IMR-90 (cell line): ENCODE data around the gene KCNAB1. TPM values are rescaled to one million over a fixed set of nuclear protein-coding genes. Genes with fewer than 3 reads are reported as not detected.
"Not testable (repeated sequence)": the region's sequence is repeated elsewhere in the genome, so short reads cannot be mapped to it uniquely, and the experiment has no call there.

Experiments used
- ATAC-seq: fragments of 200-7000 bp; cut with Tn5 transposase; 2 replicates; pipeline ENCODE4 v1.9.1; 2020; ENCODE audit warnings: low read depth, mild to moderate bottlenecking, moderate library complexity
- BruUV-seq: library from RNA; stranded (reverse); fragments of 400-500 nt; replicated peaks from 2 replicates; lab custom pipeline; 2021; lab: Mats Ljungman, UMichigan
- CTCF ChIA-PET: fragments of 300-600 bp; formaldehyde crosslinking; extraction: SDS; loops from one replicate; lab custom pipeline; 2021; ENCODE audit warnings: antibody characterized with exemption; lab: Yijun Ruan, JAX
- POLR2A ChIA-PET: fragments of 300-600 bp; sonication (Branson Sonifier 250); formaldehyde crosslinking; loops from one replicate; lab custom pipeline; 2022; ENCODE audit warnings: antibody characterized with exemption; ENCODE audit not compliant: unreplicated experiment; lab: Charles Lee
- DNase-seq: peaks from one replicate; pipeline ENCODE4 v3.0.0; 2013
- H2AFZ ChIP-seq: replicated peaks from 2 replicates; pipeline ENCODE3; 2013; ENCODE audit warnings: low read length, mild to moderate bottlenecking; ENCODE audit not compliant: poor library complexity
- H2AK5ac ChIP-seq: 2 replicates; pipeline ENCODE4 v1.6.1; 2013; ENCODE audit warnings: low read depth, low read length, inconsistent platforms
- H2AK9ac ChIP-seq: replicated peaks from 2 replicates; pipeline ENCODE3; 2013; ENCODE audit warnings: mild to moderate bottlenecking, low read depth, low read length, moderate library complexity; ENCODE audit not compliant: poor library complexity
- H2BK120ac ChIP-seq: 2 replicates; pipeline ENCODE4 v1.6.1; 2013; ENCODE audit warnings: low read depth, low read length, inconsistent platforms
- H2BK15ac ChIP-seq: 3 replicates; pipeline ENCODE4 v1.6.1; 2013; ENCODE audit warnings: low read depth, low read length, inconsistent platforms
- H2BK20ac ChIP-seq: 2 replicates; pipeline ENCODE4 v1.6.1; 2013; ENCODE audit warnings: low read depth, mild to moderate bottlenecking, inconsistent platforms, low read length, moderate library complexity
- H2BK5ac ChIP-seq: 2 replicates; pipeline ENCODE4 v1.6.1; 2013; ENCODE audit warnings: mild to moderate bottlenecking, low read depth, low read length, inconsistent platforms; ENCODE audit not compliant: poor library complexity, severe bottlenecking
- H3K14ac ChIP-seq: replicated peaks from 2 replicates; pipeline ENCODE4 v1.6.1; 2013; ENCODE audit warnings: low read depth, low read length, inconsistent platforms
- H3K18ac ChIP-seq: 2 replicates; pipeline ENCODE4 v1.6.1; 2013; ENCODE audit warnings: low read depth, low read length, control low read depth
- H3K23ac ChIP-seq: 2 replicates; pipeline ENCODE4 v1.6.1; 2013; ENCODE audit warnings: low read depth, low read length, inconsistent platforms
- H3K27ac ChIP-seq: 2 replicates; pipeline ENCODE4 v1.5.1; 2013; ENCODE audit warnings: mild to moderate bottlenecking, control low read depth, low read length; ENCODE audit not compliant: insufficient read depth
- H3K27me3 ChIP-seq: 2 replicates; pipeline ENCODE4 v1.6.1; 2013; ENCODE audit warnings: low read length; ENCODE audit not compliant: control insufficient read depth, insufficient read depth
- H3K36me3 ChIP-seq: 2 replicates; pipeline ENCODE4 v1.6.1; 2013; ENCODE audit warnings: low read length, mixed read lengths; ENCODE audit not compliant: control insufficient read depth, insufficient read depth
- H3K4ac ChIP-seq: 2 replicates; pipeline ENCODE4 v1.6.1; 2013; ENCODE audit warnings: low read depth, low read length, inconsistent platforms
- H3K4me1 ChIP-seq: 2 replicates; pipeline ENCODE4 v1.6.1; 2013; ENCODE audit warnings: low read length, mixed read lengths; ENCODE audit not compliant: control insufficient read depth, insufficient read depth
- H3K4me2 ChIP-seq: 2 replicates; pipeline ENCODE4 v1.6.1; 2013; ENCODE audit warnings: low read depth, mild to moderate bottlenecking, control low read depth, low read length, moderate library complexity
- H3K4me3 ChIP-seq: 2 replicates; pipeline ENCODE4 v1.5.1; 2013; ENCODE audit warnings: low read depth, mild to moderate bottlenecking, control low read depth, low read length, moderate library complexity; ENCODE audit not compliant: insufficient read depth
- H3K56ac ChIP-seq: 2 replicates; pipeline ENCODE4 v1.6.1; 2013; ENCODE audit warnings: low read length, inconsistent platforms; ENCODE audit not compliant: insufficient read depth; ENCODE audit errors: extremely low read depth
- H3K79me1 ChIP-seq, 2 experiments: 2 replicates each; pipeline ENCODE4 v1.6.1; 2013; ENCODE audit warnings: low read length in 2 of 2, inconsistent platforms in 1 of 2, low read depth in 1 of 2
- H3K9ac ChIP-seq: 2 replicates; pipeline ENCODE4 v1.6.1; 2013; ENCODE audit warnings: low read depth, low read length, control low read depth
- H3K9me1 ChIP-seq: 2 replicates; pipeline ENCODE4 v1.6.1; 2013; ENCODE audit warnings: low read length, inconsistent platforms; ENCODE audit not compliant: insufficient read depth
- H3K9me3 ChIP-seq: 2 replicates; pipeline ENCODE4 v1.6.1; 2013; ENCODE audit warnings: low read length; ENCODE audit not compliant: control insufficient read depth, insufficient read depth
- H4K20me1 ChIP-seq: 2 replicates; pipeline ENCODE4 v1.6.1; 2013; ENCODE audit warnings: low read length, inconsistent platforms; ENCODE audit not compliant: insufficient read depth
- H4K5ac ChIP-seq: 2 replicates; pipeline ENCODE4 v1.6.1; 2013; ENCODE audit warnings: mild to moderate bottlenecking, low read depth, low read length, control low read depth
- H4K8ac ChIP-seq, 2 experiments: 2 replicates each; pipeline ENCODE4 v1.6.1; 2013; ENCODE audit warnings: low read depth in 2 of 2, low read length in 2 of 2, control low read depth in 1 of 2, inconsistent platforms in 1 of 2
- H4K91ac ChIP-seq: 2 replicates; pipeline ENCODE4 v1.6.1; 2013; ENCODE audit warnings: low read depth, low read length, inconsistent platforms; ENCODE audit not compliant: insufficient read depth
- WGBS, 2 experiments: methylation state at CpG; one replicate each; pipeline versions ENCODE4 v1.1.5 to v1.1.7; 2013; ENCODE audit warnings: missing lambda C conversion rate in 2 of 2; ENCODE audit not compliant: insufficient read length in 1 of 2; ENCODE audit errors: extremely low coverage in 2 of 2; 5-methylcytosine and 5-hydroxymethylcytosine counted together
- dilution Hi-C: fragments of 300-500 bp; cut with HindIII; formaldehyde crosslinking; loops from one replicate; pipeline ENCODE4 v1.14.3; 2018; ENCODE audit warnings: low sequenced_read_pairs; ENCODE audit not compliant: unreplicated experiment
- in situ Hi-C: fragments of 300-500 bp; cut with MboI; formaldehyde crosslinking; loops from 3 replicates; pipeline ENCODE4 v1.14.3; 2019; ENCODE audit warnings: low sequenced_read_pairs, inconsistent platforms, mixed read lengths
- intact Hi-C: fragments of 100-400 bp; cut with micrococcal nuclease; formaldehyde crosslinking; loops from 2 replicates; pipeline ENCODE4 v1.10.0; 2022
- polyA plus RNA-seq, 3 experiments: library from polyadenylated mRNA; depleted of rRNA; stranded (reverse); fragments of >200 nt; gene quantifications; 2 replicates each; pipeline ENCODE4 v1.2.3, GENCODE V29; 2012; ENCODE audit warnings: low replicate concordance in 1 of 3
- total RNA-seq: library from RNA; depleted of rRNA; stranded (reverse); fragments of >200 nt; gene quantifications from 2 replicates; pipeline ENCODE4 v1.2.3, GENCODE V29; 2012

Gene KCNAB1
- total and polyA plus RNA-seq, 2 of the 4 experiments (the other 2 are of a cell fraction) = under 0.01 to 0.07 TPM

DNA sequence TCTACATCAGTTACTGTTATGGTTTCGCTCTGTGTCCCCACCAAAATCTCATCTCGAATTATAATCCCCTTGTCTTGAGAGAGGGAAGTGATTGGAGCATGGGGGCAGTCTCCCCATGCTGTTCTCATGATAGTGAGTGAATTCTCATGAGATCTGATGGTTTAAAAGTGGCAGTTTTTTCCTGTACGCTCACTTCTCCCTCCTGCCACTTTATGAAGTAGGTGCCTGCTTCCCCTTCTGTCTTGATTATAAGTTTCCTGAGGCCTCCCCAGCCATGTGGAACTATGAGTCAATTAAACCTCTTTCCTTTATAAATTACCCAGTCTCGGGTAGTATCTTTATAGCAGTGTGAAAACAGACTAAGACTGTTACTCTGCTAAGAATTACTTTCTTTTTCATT, 449.5 kb downstream of the KCNAB1 start:
- H2BK5ac ChIP-seq, H4K91ac ChIP-seq, H3K4ac ChIP-seq, H3K23ac ChIP-seq, H4K8ac ChIP-seq, H4K5ac ChIP-seq, DNase-seq, H3K9ac ChIP-seq, H3K4me3 ChIP-seq, H2AK5ac ChIP-seq, H2BK15ac ChIP-seq, H2AK9ac ChIP-seq, H3K14ac ChIP-seq, H3K79me1 ChIP-seq, CTCF ChIA-PET, H2AFZ ChIP-seq, H3K4me1 ChIP-seq, H3K9me1 ChIP-seq, H3K36me3 ChIP-seq, H3K4me2 ChIP-seq, dilution Hi-C loops, H3K56ac ChIP-seq, intact Hi-C loops, H2BK20ac ChIP-seq, H4K20me1 ChIP-seq, H3K9me3 ChIP-seq, H3K27ac ChIP-seq, H2BK120ac ChIP-seq, ATAC-seq, H3K18ac ChIP-seq, BruUV-seq: not testable (repeated sequence)
- no CpG with 5 or more reads among the region's 4 CpGs for WGBS, 2 experiments
- in situ Hi-C loops = loop anchor here (10.0 kb wide), 1 partner anchor 95 kb away; no protein-coding TSS in a partner anchor
- peaks cover 22% of the 10 kb centered on the region for H3K27me3 ChIP-seq
- POLR2A ChIA-PET = interaction anchor here (1.2 kb wide), 1 partner anchor 15 kb away, joined by 3 read pairs; the partner anchor contains the start of gene SSR3
